GM23338 (cell line): ENCODE data around the gene PRSS27. TPM values are rescaled to one million over a fixed set of nuclear protein-coding genes. Genes with fewer than 3 reads are reported as not detected.

ENCODE experiments used
- ATAC-seq: fragments of 200-7000 bp; cut with Tn5 transposase; 3 replicates; pipeline ENCODE4 v1.9.1; 2020
- DNase-seq: peaks from one replicate; pipeline ENCODE4 v3.0.0-alpha.2; 2015; ENCODE audit warnings: low spot score
- H2AFZ ChIP-seq: fragments of 200-600 bp; sonication (generic); 2 replicates; pipeline ENCODE4 v1.8.0; 2016; ENCODE audit warnings: antibody characterized with exemption, mild to moderate bottlenecking, moderate library complexity
- H3F3A ChIP-seq: fragments of 200-600 bp; sonication (generic); replicated peaks from 2 replicates; pipeline ENCODE4 v1.8.0; 2017; ENCODE audit warnings: antibody characterized with exemption, mixed run types, low read depth
- H3K27ac ChIP-seq: fragments of 200-600 bp; sonication (generic); 2 replicates; pipeline ENCODE4 v1.6.1; 2016; ENCODE audit warnings: low read depth
- H3K27me3 ChIP-seq: fragments of 200-600 bp; sonication (generic); 2 replicates; pipeline ENCODE4 v1.8.0; 2016; ENCODE audit warnings: mild to moderate bottlenecking, mixed run types, moderate library complexity; ENCODE audit not compliant: insufficient read depth
- H3K36me3 ChIP-seq: fragments of 200-600 bp; sonication (generic); 2 replicates; pipeline ENCODE4 v1.8.0; 2016; ENCODE audit warnings: mild to moderate bottlenecking; ENCODE audit not compliant: insufficient read depth
- H3K4me1 ChIP-seq: fragments of 200-600 bp; sonication (generic); 2 replicates; pipeline ENCODE4 v1.8.0; 2016; ENCODE audit warnings: mild to moderate bottlenecking, moderate library complexity; ENCODE audit not compliant: insufficient read depth
- H3K4me2 ChIP-seq: fragments of 200-600 bp; sonication (generic); 2 replicates; pipeline ENCODE4 v1.7.1; 2017; ENCODE audit warnings: mixed run types
- H3K4me3 ChIP-seq: fragments of 200-600 bp; sonication (generic); 2 replicates; pipeline ENCODE4 v1.6.1; 2016; ENCODE audit warnings: mixed run types
- H3K79me2 ChIP-seq: fragments of 200-600 bp; sonication (generic); replicated peaks from 2 replicates; pipeline ENCODE4 v1.8.0; 2017; ENCODE audit warnings: mild to moderate bottlenecking; ENCODE audit not compliant: insufficient read depth
- H3K9me2 ChIP-seq: fragments of 200-600 bp; sonication (generic); 2 replicates; pipeline ENCODE4 v1.8.0; 2017; ENCODE audit not compliant: insufficient read depth
- H4K20me1 ChIP-seq: fragments of 200-600 bp; sonication (generic); replicated peaks from 2 replicates; pipeline ENCODE4 v1.8.0; 2017; ENCODE audit warnings: mild to moderate bottlenecking; ENCODE audit not compliant: insufficient read depth
- H3K27ac Mint-ChIP-seq: 2 replicates; pipeline ENCODE4 v1.8.0; 2020; ENCODE audit warnings: inconsistent platforms, mild to moderate bottlenecking, moderate library complexity, mixed read lengths
- H3K27me3 Mint-ChIP-seq: 3 replicates; pipeline ENCODE4 v1.8.0; 2022; ENCODE audit warnings: low read depth, mild to moderate bottlenecking, moderate library complexity, mixed read lengths, inconsistent platforms; ENCODE audit not compliant: insufficient read depth, poor library complexity
- H3K36me3 Mint-ChIP-seq: 3 replicates; pipeline ENCODE4 v1.8.0; 2021; ENCODE audit warnings: low read depth, mild to moderate bottlenecking, inconsistent platforms, moderate library complexity, mixed read lengths
- H3K4me1 Mint-ChIP-seq: 3 replicates; pipeline ENCODE4 v1.8.0; 2020; ENCODE audit warnings: mild to moderate bottlenecking, inconsistent platforms, mixed read lengths
- H3K4me3 Mint-ChIP-seq: 3 replicates; pipeline ENCODE4 v1.8.0; 2021; ENCODE audit warnings: moderate library complexity, mild to moderate bottlenecking, inconsistent platforms, mixed read lengths
- H3K9me3 Mint-ChIP-seq: 3 replicates; pipeline ENCODE4 v1.8.0; 2020; ENCODE audit warnings: moderate library complexity, mild to moderate bottlenecking, inconsistent platforms, mixed read lengths
- CREB1 ChIP-seq: fragments of 250-450 bp; sonication (Bioruptor Pico); IDR thresholded peaks from 2 replicates; pipeline ENCODE4 v1.5.0; 2020; ENCODE audit warnings: low read depth, mild to moderate bottlenecking, moderate library complexity
- CTCF ChIP-seq, 2 experiments: fragments of 200-600 bp in 1 of 2; sonication (generic) in 1 of 2; conservative IDR thresholded peaks; 2 replicates each; pipeline versions ENCODE4 v1.5.1 to v1.6.1; 2016 to 2017; ENCODE audit warnings: antibody characterized with exemption in 2 of 2, low read depth in 2 of 2, mild to moderate bottlenecking in 2 of 2, moderate library complexity in 1 of 2
- EZH2 ChIP-seq: fragments of 200-600 bp; sonication (generic); IDR thresholded peaks from one replicate; pipeline ENCODE4 v1.8.0; 2017; ENCODE audit warnings: antibody characterized with exemption, mild to moderate bottlenecking, low read depth; ENCODE audit not compliant: unreplicated experiment
- EZH2phosphoT487 ChIP-seq: fragments of 200-600 bp; sonication (generic); IDR thresholded peaks from one replicate; pipeline ENCODE4 v1.8.1; 2018; ENCODE audit warnings: antibody characterized with exemption; ENCODE audit not compliant: unreplicated experiment
- JUNB ChIP-seq: IDR thresholded peaks from one replicate; pipeline ENCODE4 v1.6.1; 2016; ENCODE audit warnings: antibody characterized with exemption; ENCODE audit not compliant: unreplicated experiment
- NANOG ChIP-seq: IDR thresholded peaks from 2 replicates; pipeline ENCODE4 v1.6.1; 2016; ENCODE audit warnings: antibody characterized with exemption, borderline replicate concordance
- POLR2AphosphoS5 ChIP-seq: IDR thresholded peaks from 2 replicates; pipeline ENCODE4 v1.6.1; 2016; ENCODE audit warnings: antibody characterized with exemption, low read depth
- REST ChIP-seq: IDR thresholded peaks from one replicate; pipeline ENCODE4 v1.6.1; 2018; ENCODE audit warnings: antibody characterized with exemption; ENCODE audit not compliant: unreplicated experiment
- STAT1 ChIP-seq: IDR thresholded peaks from one replicate; pipeline ENCODE4 v1.6.1; 2016; ENCODE audit warnings: antibody characterized with exemption; ENCODE audit not compliant: unreplicated experiment
- ZNF114 ChIP-seq: fragments of 250-450 bp; sonication (Bioruptor Pico); IDR thresholded peaks from 2 replicates; pipeline ENCODE4 v1.5.0; 2020; ENCODE audit warnings: mild to moderate bottlenecking, moderate library complexity
- ZNF331 ChIP-seq: fragments of 250-450 bp; sonication (Bioruptor Pico); IDR thresholded peaks from 2 replicates; pipeline ENCODE4 v1.5.0; 2020; ENCODE audit warnings: low read depth, mild to moderate bottlenecking, moderate library complexity
- polyA plus RNA-seq: library from polyadenylated mRNA; unstranded; fragments of >200 nt; fragmentation: Nextera tagmentation; extraction: Ambion mirVana; gene quantifications from 2 replicates; pipeline ENCODE4 v1.2.1, GENCODE V29; 2016
- total RNA-seq: library from RNA; depleted of rRNA; stranded (reverse); fragments of >200 nt; shearing (Covaris generic); gene quantifications from 2 replicates; pipeline ENCODE4 v1.2.3, GENCODE V29; 2014
- TF ChIP-seq, protein P1 (sequence below): IDR thresholded peaks from 2 replicates; pipeline ENCODE4 v1.6.1; 2016; ENCODE audit warnings: antibody characterized with exemption
- TF ChIP-seq, protein P2 (sequence below): fragments of 250-450 bp; sonication (Bioruptor Pico); IDR thresholded peaks from 2 replicates; pipeline ENCODE4 v1.5.0; 2020; ENCODE audit warnings: mild to moderate bottlenecking, moderate library complexity

PRSS27 gene
- total and polyA plus RNA-seq, 2 experiments from 2014 or later: 0.73 to 1.6 TPM

DNA sequence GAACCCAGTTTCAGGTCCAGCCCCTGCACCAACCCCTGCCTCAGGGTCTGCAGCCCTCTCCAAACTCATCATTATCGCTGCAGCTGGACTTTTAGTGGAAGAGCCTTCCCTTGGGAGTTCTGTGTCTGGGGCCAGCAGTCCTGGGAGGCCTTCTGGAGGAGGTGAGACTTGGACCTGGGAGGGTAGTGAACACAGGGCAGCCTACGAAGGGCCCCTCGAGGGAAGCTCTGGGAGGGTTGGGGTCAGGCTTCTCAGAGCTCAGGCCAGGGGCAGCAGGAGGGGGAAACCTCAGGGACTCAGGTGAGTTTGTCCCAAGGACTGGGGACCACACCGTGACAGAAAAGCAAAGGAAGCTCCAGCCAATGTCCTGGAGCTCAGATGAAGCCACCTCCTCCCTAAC is 21.1 kb upstream of the PRSS27 start:
- Mint-ChIP-seq H3K4me1 (peaks cover 3% of the 10 kb centered on the region; the same call in 1 of the 3 replicates), H3K9me3 (no peaks in the 10 kb centered on the region), H3K27ac (no peak overlapping the region), H3K36me3 (no peaks in the 10 kb centered on the region; the same call in 2 of the 3 replicates), H3K27me3 (peaks cover 9% of the 10 kb centered on the region), H3K4me3 (no peak overlapping the region)
- ATAC-seq: no peak
- H4K20me1 ChIP-seq: no peaks in the 10 kb centered on the region
- DNase-seq: no peak
- H3F3A ChIP-seq: no peaks in the 10 kb centered on the region
- no peak overlapping the region for H2AFZ ChIP-seq
- H3K4me1 ChIP-seq: no peaks in the 10 kb centered on the region
- H3K27me3 ChIP-seq: no peaks in the 10 kb centered on the region
- H3K79me2 ChIP-seq: no peaks in the 10 kb centered on the region
- TF ChIP-seq NANOG (no peak), ZNF114 (CRISPR knock-in tag) (no peak), EZH2 (no peak), JUNB (no peak), EZH2phosphoT487 (no peak), CREB1 (CRISPR knock-in tag) (no peak), CTCF (conservative IDR thresholded peaks at IDR 0.05; ENCODE audit: low read depth in 2 of 2) (no peak), POLR2AphosphoS5 (no peak), REST (no peak), ZNF331 (no peak), STAT1 (no peak)
- TF ChIP-seq, protein P1, sequence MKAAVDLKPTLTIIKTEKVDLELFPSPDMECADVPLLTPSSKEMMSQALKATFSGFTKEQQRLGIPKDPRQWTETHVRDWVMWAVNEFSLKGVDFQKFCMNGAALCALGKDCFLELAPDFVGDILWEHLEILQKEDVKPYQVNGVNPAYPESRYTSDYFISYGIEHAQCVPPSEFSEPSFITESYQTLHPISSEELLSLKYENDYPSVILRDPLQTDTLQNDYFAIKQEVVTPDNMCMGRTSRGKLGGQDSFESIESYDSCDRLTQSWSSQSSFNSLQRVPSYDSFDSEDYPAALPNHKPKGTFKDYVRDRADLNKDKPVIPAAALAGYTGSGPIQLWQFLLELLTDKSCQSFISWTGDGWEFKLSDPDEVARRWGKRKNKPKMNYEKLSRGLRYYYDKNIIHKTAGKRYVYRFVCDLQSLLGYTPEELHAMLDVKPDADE: no peak
- TF ChIP-seq, protein P2, sequence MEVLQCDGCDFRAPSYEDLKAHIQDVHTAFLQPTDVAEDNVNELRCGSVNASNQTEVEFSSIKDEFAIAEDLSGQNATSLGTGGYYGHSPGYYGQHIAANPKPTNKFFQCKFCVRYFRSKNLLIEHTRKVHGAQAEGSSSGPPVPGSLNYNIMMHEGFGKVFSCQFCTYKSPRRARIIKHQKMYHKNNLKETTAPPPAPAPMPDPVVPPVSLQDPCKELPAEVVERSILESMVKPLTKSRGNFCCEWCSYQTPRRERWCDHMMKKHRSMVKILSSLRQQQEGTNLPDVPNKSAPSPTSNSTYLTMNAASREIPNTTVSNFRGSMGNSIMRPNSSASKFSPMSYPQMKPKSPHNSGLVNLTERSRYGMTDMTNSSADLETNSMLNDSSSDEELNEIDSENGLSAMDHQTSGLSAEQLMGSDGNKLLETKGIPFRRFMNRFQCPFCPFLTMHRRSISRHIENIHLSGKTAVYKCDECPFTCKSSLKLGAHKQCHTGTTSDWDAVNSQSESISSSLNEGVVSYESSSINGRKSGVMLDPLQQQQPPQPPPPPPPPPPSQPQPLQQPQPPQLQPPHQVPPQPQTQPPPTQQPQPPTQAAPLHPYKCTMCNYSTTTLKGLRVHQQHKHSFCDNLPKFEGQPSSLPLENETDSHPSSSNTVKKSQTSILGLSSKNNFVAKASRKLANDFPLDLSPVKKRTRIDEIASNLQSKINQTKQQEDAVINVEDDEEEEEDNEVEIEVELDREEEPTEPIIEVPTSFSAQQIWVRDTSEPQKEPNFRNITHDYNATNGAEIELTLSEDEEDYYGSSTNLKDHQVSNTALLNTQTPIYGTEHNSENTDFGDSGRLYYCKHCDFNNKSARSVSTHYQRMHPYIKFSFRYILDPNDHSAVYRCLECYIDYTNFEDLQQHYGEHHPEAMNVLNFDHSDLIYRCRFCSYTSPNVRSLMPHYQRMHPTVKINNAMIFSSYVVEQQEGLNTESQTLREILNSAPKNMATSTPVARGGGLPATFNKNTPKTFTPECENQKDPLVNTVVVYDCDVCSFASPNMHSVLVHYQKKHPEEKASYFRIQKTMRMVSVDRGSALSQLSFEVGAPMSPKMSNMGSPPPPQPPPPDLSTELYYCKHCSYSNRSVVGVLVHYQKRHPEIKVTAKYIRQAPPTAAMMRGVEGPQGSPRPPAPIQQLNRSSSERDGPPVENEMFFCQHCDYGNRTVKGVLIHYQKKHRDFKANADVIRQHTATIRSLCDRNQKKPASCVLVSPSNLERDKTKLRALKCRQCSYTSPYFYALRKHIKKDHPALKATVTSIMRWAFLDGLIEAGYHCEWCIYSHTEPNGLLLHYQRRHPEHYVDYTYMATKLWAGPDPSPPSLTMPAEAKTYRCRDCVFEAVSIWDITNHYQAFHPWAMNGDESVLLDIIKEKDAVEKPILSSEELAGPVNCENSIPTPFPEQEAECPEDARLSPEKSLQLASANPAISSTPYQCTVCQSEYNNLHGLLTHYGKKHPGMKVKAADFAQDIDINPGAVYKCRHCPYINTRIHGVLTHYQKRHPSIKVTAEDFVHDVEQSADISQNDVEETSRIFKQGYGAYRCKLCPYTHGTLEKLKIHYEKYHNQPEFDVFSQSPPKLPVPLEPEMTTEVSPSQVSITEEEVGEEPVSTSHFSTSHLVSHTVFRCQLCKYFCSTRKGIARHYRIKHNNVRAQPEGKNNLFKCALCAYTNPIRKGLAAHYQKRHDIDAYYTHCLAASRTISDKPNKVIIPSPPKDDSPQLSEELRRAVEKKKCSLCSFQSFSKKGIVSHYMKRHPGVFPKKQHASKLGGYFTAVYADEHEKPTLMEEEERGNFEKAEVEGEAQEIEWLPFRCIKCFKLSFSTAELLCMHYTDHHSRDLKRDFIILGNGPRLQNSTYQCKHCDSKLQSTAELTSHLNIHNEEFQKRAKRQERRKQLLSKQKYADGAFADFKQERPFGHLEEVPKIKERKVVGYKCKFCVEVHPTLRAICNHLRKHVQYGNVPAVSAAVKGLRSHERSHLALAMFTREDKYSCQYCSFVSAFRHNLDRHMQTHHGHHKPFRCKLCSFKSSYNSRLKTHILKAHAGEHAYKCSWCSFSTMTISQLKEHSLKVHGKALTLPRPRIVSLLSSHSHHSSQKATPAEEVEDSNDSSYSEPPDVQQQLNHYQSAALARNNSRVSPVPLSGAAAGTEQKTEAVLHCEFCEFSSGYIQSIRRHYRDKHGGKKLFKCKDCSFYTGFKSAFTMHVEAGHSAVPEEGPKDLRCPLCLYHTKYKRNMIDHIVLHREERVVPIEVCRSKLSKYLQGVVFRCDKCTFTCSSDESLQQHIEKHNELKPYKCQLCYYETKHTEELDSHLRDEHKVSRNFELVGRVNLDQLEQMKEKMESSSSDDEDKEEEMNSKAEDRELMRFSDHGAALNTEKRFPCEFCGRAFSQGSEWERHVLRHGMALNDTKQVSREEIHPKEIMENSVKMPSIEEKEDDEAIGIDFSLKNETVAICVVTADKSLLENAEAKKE: no peak
- H3K36me3 ChIP-seq: no peaks in the 10 kb centered on the region
- no peak overlapping the region for H3K4me2 ChIP-seq
- H3K4me3 ChIP-seq: no peak overlapping the region
- H3K9me2 ChIP-seq: no peaks in the 10 kb centered on the region
- no peak overlapping the region for H3K27ac ChIP-seq
